ENCODE results near the gene SIPA1L3. TPM values are rescaled to one million over a fixed set of nuclear protein-coding genes. Genes with fewer than 3 reads are reported as not detected.

Gene SIPA1L3
- total RNA-seq, 4 donors from 2014 or later, result 11.1 to 25.3 (median 14.5) TPM

DNA sequence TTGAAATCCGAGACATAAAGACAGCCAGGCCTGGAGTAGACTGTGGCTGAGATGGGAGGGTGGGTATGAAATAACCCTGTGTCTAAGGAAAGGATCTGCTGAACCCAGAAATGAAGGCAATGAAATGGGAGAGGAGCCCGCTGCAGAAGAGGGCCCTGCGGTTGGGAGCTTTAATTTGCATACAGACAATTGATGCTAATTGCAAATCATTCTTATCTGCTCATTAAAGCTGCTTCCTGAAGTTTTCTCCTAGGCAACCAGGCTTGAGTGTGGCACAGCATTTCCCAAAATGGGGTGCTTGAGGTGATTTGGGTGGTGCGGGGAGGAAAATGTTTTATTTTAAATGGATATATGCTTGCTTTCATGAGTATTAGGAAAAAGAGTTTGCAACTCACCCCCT, 261.6 kb downstream of the SIPA1L3 start:
- WGBS, 2 donors, result 79 to 85% methylated on average over 4 of the region's 4 CpGs
- no peak overlapping the region for H3K27ac ChIP-seq
- no peak for DNase-seq
- intact Hi-C loops (cut with DNase I), result no loop called here
- no peak overlapping the region for H3K4me3 ChIP-seq
- peaks cover 0 to 9% (median 2%) of the 10 kb centered on the region in 3 donors for H3K4me1 ChIP-seq
- no peak for TF ChIP-seq POLR2A (IDR thresholded peaks at IDR 0.05)
- TF ChIP-seq, protein P1, sequence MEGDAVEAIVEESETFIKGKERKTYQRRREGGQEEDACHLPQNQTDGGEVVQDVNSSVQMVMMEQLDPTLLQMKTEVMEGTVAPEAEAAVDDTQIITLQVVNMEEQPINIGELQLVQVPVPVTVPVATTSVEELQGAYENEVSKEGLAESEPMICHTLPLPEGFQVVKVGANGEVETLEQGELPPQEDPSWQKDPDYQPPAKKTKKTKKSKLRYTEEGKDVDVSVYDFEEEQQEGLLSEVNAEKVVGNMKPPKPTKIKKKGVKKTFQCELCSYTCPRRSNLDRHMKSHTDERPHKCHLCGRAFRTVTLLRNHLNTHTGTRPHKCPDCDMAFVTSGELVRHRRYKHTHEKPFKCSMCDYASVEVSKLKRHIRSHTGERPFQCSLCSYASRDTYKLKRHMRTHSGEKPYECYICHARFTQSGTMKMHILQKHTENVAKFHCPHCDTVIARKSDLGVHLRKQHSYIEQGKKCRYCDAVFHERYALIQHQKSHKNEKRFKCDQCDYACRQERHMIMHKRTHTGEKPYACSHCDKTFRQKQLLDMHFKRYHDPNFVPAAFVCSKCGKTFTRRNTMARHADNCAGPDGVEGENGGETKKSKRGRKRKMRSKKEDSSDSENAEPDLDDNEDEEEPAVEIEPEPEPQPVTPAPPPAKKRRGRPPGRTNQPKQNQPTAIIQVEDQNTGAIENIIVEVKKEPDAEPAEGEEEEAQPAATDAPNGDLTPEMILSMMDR (IDR thresholded peaks at IDR 0.05), result no peak
- H3K27me3 ChIP-seq, result no peaks in the 10 kb centered on the region
- H3K9me3 ChIP-seq, result no peaks in the 10 kb centered on the region
- H3K36me3 ChIP-seq, result peaks cover 4 to 58% (median 7%) of the 10 kb centered on the region in 3 donors

DNA sequence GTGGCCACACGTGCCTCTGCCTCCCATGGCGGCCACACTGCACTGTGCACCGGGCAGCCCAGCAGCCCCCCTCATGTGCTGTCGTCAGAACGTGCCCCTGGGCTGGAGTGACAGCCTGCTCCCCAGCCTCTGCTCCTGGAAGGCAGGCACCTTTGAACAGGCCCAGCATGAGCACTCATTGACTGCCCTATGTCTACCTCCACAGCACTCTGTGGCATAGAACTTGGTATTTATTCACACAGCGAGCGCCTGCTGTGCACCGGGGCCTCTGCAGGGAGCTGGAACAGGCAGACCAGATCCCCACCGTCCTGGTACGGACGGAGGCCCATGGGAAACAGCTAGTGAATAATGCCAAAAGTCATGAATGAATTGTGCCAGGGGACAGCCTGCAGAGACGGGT, 263.3 kb downstream of the SIPA1L3 start:
- TF ChIP-seq, protein P1 (IDR thresholded peaks at IDR 0.05), result no peak
- TF ChIP-seq POLR2A (IDR thresholded peaks at IDR 0.05), result no peak
- no peaks in the 10 kb centered on the region for H3K27me3 ChIP-seq
- H3K9me3 ChIP-seq, result no peaks in the 10 kb centered on the region
- peaks cover 0 to 41% (median 0%) of the 10 kb centered on the region in 3 donors for H3K36me3 ChIP-seq
- no peak for DNase-seq
- WGBS, 2 donors, result 84 to 90% methylated on average over 11 to 12 of the region's 12 CpGs
- intact Hi-C loops (cut with DNase I), result no loop called here
- no peak overlapping the region for H3K4me3 ChIP-seq
- H3K27ac ChIP-seq, result no peak overlapping the region
- H3K4me1 ChIP-seq, result peaks cover 0 to 12% (median 4%) of the 10 kb centered on the region in 3 donors

DNA sequence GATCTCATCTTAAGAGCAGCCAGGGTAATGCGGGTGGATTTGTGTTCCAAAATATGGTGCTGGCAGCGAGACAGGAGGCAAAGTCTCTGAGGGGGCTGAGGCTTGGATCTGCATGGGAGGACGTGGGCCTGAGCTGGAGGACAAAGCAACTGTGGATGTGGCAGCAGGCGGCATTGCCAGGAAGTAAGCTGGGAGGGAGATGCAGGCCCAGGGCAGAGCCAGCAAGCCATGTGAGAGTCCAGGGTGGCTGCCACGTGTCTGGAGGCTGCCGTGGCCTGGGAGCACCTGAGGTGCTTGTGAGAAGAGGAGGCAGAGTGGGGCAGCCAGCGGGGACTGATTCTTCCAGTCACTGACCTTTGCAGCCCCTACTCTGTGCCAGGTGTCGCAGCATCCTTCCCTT, 265.0 kb downstream of the SIPA1L3 start:
- DNase-seq, result no peak
- no peak for TF ChIP-seq POLR2A (IDR thresholded peaks at IDR 0.05)
- H3K4me1 ChIP-seq, result peaks cover 0 to 12% (median 4%) of the 10 kb centered on the region in 3 donors
- 83 to 84% methylated on average over 7 of the region's 8 CpGs for WGBS, 2 donors
- H3K27ac ChIP-seq, result no peak overlapping the region
- H3K27me3 ChIP-seq, result no peaks in the 10 kb centered on the region
- intact Hi-C loops (cut with DNase I), result no loop called here
- H3K4me3 ChIP-seq, result no peak overlapping the region
- H3K36me3 ChIP-seq, result peaks cover 0 to 24% (median 0%) of the 10 kb centered on the region in 3 donors
- H3K9me3 ChIP-seq, result no peaks in the 10 kb centered on the region

DNA sequence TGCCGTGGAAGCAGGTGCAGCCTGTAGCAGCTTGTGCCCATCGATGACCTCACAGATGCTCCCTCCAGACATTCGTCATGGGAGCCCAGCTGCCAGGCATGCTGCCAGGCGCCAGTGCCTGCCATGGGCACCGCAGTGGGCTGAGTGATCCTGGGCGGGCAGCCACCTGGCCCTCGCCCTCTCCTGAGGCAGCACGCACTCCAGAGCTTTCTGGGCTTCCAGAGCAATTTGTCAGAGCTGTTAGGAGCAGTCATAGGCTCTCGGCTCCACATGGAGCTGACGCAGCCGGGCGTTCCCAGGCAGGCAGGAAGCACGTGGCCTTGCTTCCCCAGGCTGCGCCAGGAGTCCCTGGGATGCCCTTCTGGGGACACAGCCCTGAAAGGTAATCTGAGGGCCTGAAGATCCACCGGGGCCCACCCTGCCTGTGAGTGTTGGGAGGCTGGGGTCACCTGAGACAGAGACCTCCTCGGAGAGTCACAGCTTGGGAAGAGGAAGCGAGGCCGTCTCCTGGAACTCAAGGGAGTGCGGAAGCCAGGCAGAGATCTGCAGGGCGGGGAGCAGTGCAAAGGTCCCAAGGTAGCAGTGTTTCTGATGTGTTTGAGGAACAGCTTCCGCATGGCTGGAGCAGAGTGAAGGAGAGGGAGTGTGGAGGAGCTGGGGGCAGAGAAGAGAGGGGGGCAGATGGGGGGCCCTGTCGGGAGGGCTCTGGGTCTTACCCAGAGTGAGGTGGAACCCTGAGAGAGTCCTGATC, 266.5 kb downstream of the SIPA1L3 start:
- H3K27ac ChIP-seq, result peak overlapping the region in 3 of 4 donors; percentile 47 to 73 (median 71)
- no peak for DNase-seq

DNA sequence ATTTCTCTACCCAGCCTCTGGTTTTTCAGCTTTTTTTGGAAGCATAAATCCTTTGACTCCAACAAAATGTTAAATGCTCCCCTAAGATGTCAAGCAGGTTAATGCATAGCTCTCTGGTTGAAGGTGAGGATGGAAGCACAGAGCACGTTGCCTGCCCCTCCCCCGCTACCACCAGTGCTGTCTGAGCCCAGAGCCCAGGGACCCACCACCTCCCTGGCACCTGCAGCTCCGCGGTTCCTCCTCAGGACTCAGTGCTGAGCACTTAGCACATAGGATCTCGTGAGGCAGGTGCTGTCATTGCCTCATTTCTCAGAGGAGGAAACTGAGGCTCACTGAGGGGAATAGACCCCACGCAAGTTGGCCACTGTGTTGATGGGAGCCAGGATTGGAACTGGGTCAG, 268.4 kb downstream of the SIPA1L3 start:
- H3K9me3 ChIP-seq, result peaks cover 0 to 10% (median 8%) of the 10 kb centered on the region in 3 donors
- WGBS, 2 donors, result 60% methylated on average over 2 of the region's 6 CpGs; no CpG with 5 or more reads in 1 of the 2 donors
- intact Hi-C loops (cut with DNase I), result no loop called here
- no peaks in the 10 kb centered on the region for H3K27me3 ChIP-seq
- H3K4me1 ChIP-seq, result peaks cover 0 to 12% (median 4%) of the 10 kb centered on the region in 3 donors
- H3K4me3 ChIP-seq, result no peak overlapping the region
- no peak for TF ChIP-seq POLR2A (IDR thresholded peaks at IDR 0.05)
- TF ChIP-seq, protein P1 (IDR thresholded peaks at IDR 0.05), result no peak
- peaks cover 0 to 18% (median 0%) of the 10 kb centered on the region in 3 donors for H3K36me3 ChIP-seq
- H3K27ac ChIP-seq, result no peak overlapping the region
- no peak for DNase-seq

More for the DNA sequence above, 266.5 kb downstream of the SIPA1L3 start:
- WGBS, 2 donors, result 48 to 74% methylated on average over 7 to 10 of the region's 22 CpGs
- Histone ChIP-seq H3K4me3 (no peak overlapping the region), H3K9me3 (no peaks in the 10 kb centered on the region), H3K27me3 (no peaks in the 10 kb centered on the region), H3K36me3 (peaks cover 0 to 10% (median 0%) of the 10 kb centered on the region in 3 donors), H3K4me1 (peaks cover 0 to 12% (median 4%) of the 10 kb centered on the region in 3 donors)
- intact Hi-C loops (cut with DNase I), result no loop called here
- no peak for TF ChIP-seq POLR2A (IDR thresholded peaks at IDR 0.05)
- TF ChIP-seq, protein P1 (IDR thresholded peaks at IDR 0.05), result no peak
